DMS53 treated with DMSO at 0.1 percent for 48 hours (cell line): ENCODE data around the gene MTHFD2.
"Not testable (repeated sequence)": the region's sequence is repeated elsewhere in the genome, so short reads cannot be mapped to it uniquely, and the experiment has no call there.

Experiments used
- DNase-seq: peaks from one replicate; lab custom pipeline; 2025; ENCODE audit not compliant: unreplicated experiment; lab: John Stamatoyannopoulos, UW

MTHFD2 gene

GRCh38 chr2:74198461-74199274, at the start of gene MTHFD2:
MTHFD2 (plus strand) TSS chr2:74198615; CDS start chr2:74198642, 27 bp downstream.
- peak; percentile 98 for DNase-seq

GRCh38 chr2:74149247-74149525, 49.2 kb upstream of the MTHFD2 start:
- DNase-seq = no peak

GRCh38 chr2:74149570-74150319, 48.7 kb upstream of the MTHFD2 start:
- no peak for DNase-seq

DNA sequence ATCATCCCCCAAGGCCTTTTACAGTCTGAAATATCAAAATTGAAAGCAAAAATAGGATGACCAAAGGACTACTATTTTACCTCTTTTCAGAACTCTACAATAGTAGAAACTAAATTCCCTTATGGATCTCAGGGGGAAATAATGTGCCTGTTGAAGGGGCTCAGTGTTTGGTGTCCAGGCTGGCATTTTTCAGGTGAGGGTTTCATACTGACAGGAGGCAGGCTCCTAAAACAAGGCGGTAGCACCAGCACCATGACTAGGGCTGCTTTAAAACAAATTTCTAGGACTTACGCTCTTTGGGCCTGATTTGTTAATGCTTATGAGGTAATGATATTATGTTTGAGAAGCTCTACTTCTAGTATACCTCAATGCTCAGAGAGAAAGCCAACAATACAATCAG, 45.5 kb upstream of the MTHFD2 start:
- no peak for DNase-seq

GRCh38 chr2:74155830-74156229, 42.6 kb upstream of the MTHFD2 start:
- DNase-seq = no peak

DNA sequence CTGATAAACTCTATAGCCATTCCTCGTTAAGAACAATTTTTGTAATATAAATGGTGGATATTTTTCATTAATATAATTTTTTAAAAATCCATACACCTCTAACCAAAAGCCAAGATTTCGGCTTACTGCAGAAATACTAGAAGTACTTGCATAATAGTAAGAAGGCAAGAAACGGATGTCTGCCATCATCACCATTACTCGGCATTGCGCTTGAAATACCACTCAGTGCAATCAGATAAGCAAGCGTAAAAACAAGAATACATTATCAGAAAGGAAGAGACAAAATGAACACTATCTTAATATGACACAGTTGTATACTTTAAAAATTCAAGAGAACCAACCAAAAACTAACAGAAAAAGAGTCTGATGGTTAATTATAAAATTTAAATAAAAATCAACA, 35.5 kb upstream of the MTHFD2 start:
- DNase-seq = no peak

DNA sequence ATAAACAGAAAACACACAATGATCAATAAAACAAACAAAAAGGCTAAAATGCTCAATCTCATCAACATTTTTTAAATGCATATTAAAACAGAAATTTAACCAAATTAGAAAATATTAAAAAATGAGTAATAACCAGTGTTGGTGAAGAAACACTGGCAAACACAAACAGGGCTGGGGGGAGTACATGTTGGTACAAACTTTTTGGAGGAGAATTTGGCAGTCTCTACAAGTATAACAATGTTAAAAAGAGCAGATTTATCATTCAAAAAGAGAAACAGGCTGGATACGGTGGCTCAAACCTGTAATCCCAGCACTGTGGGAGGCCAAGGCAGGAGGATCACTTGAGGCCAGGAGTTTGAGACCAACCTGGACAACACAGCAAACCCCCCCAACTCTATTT, 33.7 kb upstream of the MTHFD2 start:
- DNase-seq = no peak

GRCh38 chr2:74168739-74169138, 29.7 kb upstream of the MTHFD2 start:
- DNase-seq = no peak

DNA sequence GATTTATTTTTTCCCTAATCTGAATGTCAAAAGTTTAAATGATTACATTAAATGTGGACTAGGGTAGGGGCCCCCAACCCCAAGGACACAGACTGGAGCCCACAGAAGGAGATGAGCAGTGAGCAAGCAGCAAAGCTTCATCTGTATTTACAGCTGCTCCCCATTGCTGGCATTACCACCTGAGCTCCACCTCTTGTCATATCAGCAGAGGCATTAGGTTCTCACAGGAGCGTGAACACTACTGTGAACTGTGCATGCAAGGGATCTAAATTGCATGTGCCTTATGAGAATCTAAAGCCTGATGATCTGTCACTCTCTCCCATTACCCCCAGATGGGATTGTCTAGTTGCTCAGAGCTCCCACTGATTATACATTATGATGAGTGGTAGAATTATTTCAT, 23.5 kb upstream of the MTHFD2 start:
- no peak for DNase-seq

DNA sequence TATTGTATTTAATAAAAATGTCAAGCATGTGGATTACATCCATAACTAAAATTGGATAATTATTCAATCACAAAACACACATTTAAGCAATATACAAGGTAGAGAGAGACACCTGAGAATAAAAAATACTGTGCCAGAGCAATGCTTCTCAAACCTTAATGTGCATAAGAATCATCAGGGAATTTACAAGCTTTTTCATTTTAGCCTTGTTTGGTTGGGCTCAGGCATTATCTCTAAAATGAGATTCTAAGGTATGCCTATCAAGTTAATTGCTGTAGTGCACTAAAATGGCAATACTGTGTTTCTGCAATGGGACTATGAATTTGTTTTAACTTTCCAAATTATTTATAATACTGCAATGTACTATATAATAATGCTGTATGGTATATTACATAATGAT, 20.7 kb upstream of the MTHFD2 start:
- no peak for DNase-seq

- DNase-seq = peak; percentile 97
These were observed 20.0 kb upstream of the MTHFD2 start, which contains the start of gene MOB1A for GRCh38 chr2:74178211-74179062. MOB1A (minus strand) TSS chr2:74178879; CDS start chr2:74178674, 205 bp downstream.

GRCh38 chr2:74179063-74179865, 19.2 kb upstream of the MTHFD2 start:
- DNase-seq = no peak

DNA sequence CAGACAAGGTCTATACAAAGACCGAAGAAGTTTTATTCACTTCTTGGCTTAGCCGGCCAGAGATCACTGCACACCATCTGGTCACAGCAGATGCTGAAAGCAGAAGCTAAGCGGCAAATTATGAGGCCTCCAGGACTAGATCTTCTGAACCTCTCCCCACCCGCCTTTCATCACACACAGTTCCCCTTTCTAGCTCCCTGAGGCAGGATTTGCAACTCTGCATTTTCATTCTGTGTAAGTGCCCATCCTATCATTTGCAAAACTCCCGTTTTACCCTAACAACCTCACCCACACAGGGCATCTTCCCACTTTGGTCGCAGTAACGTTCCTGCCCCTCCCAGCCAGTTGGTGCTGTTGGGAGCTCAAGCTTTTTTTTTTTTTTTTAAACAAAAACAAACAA, 16.7 kb upstream of the MTHFD2 start:
- DNase-seq = no peak

- DNase-seq = no peak
These were observed 14.5 kb upstream of the MTHFD2 start for GRCh38 chr2:74183878-74184277.

DNA sequence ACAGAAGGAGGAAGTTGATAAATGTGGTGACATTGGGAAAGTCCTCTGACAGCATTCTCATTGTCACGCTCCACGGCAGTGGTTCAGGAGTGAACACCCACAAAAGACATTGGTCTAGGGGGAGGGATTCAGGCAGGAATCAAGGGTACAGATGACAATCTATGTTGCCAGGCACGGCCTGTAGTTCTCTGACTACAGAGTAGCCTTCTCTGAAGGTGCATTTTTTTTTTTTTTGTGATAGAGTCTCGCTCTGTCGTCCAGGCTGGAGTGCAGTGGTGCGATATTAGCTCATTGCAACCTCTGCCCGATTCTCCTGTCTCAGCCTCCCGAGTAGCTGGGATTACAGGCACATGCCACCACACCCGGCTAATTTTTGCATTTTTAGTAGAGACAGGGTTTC, 12.4 kb upstream of the MTHFD2 start:
- DNase-seq = no peak

- DNase-seq = not testable (repeated sequence)
These were observed 11.7 kb upstream of the MTHFD2 start for GRCh38 chr2:74186706-74187105.

- no peak for DNase-seq
These were observed 10.3 kb upstream of the MTHFD2 start for GRCh38 chr2:74188018-74188601.

GRCh38 chr2:74188696-74189095, 9.7 kb upstream of the MTHFD2 start:
- DNase-seq = no peak

DNA sequence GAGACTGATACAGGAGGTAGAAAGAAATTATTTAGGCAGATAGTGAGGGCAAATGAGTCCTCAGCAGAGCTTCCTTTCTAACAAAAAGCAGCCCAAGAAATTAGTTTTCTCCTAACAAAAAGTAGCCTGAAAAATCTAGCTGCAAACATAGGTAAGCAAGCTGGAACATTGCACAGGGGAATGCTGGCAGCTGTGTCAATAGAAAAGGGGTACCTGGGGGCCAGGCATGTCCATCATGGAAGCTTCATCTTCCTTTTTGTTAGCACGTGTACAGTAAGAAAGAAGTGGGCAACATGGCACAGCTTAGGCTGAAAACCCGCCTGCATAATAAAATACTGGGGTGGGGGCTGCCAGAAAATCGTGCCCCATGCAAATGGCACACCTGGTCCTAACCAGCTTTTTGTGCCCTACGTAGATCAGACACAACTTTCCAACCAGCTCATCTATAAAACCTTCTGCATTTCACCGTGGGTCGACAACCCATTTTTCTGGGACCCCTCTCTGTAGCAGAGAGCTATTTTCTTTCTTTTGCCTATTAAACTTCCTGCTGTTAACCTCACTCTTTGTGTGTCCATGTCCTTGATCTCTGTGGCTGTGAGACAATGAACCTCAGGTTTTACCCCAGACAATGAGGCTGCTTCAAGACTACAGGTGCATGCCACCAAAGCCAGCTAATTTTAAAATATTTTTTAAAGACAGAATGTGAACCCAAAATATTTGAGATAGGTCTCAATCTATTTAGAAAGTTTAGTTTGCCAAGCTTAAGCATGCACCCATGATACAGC, 6.6 kb upstream of the MTHFD2 start:
- DNase-seq = peak; percentile 11

- no peak for DNase-seq
These were observed 3.6 kb upstream of the MTHFD2 start for GRCh38 chr2:74194799-74195198.
